Gastrocnemius medialis (tissue), 4 donors: ENCODE data around the gene PSMC3.

Source experiments
- CTCF ChIP-seq, 5 experiments: fragments of 450-650 bp in 3 of 5; fragments of 200-600 bp in 2 of 5; sonication (generic) in 2 of 5; IDR thresholded peaks in 4 of 5; conservative IDR thresholded peaks in 1 of 5; 1 replicate in 4 of 5; 2 replicates in 1 of 5; pipeline ENCODE4 v1.5.1; 2016 to 2019; ENCODE audit warnings: antibody characterized with exemption in 5 of 5, mild to moderate bottlenecking in 3 of 5, moderate library complexity in 3 of 5
- POLR2A ChIP-seq, 2 donors: fragments of 450-650 bp; IDR thresholded peaks; one replicate each; pipeline ENCODE4 v1.6.1; 2017; ENCODE audit warnings: antibody characterized with exemption in 2 of 2, mild to moderate bottlenecking in 2 of 2, moderate library complexity in 2 of 2

- TF ChIP-seq CTCF (IDR thresholded peaks at IDR 0.05 in 4 of 5, conservative IDR thresholded peaks at IDR 0.05 in 1 of 5) (no peak), POLR2A (IDR thresholded peaks at IDR 0.05) (no peak)
These were observed 19.1 kb downstream of the PSMC3 start for GRCh38 chr11:47406896-47407745.
